DND-41 (cell line): ENCODE measurements around the gene NXF1.

Experiments
- ATAC-seq: fragments of 200-7000 bp; cut with Tn5 transposase; 3 replicates; pipeline ENCODE4 v1.9.1; 2021; ENCODE audit warnings: low read depth; ENCODE audit not compliant: insufficient read depth
- DNase-seq: peaks from one replicate; pipeline ENCODE4 v3.0.0-alpha.2; 2020
- H2AFZ ChIP-seq: 2 replicates; pipeline ENCODE4 v1.6.0; 2012; ENCODE audit warnings: low read depth, low read length
- H3K27ac ChIP-seq: 2 replicates; pipeline ENCODE4 v1.5.1; 2012; ENCODE audit warnings: low read length, inconsistent platforms
- H3K27me3 ChIP-seq: fragments of 200-600 bp; sonication (generic); 2 replicates; pipeline ENCODE4 v1.6.0; 2012; ENCODE audit warnings: low read length, mild to moderate bottlenecking, inconsistent platforms; ENCODE audit not compliant: insufficient read depth, poor library complexity
- H3K36me3 ChIP-seq: 2 replicates; pipeline ENCODE4 v1.5.1; 2012; ENCODE audit warnings: low read length, inconsistent platforms; ENCODE audit not compliant: insufficient read depth
- H3K4me1 ChIP-seq: 2 replicates; pipeline ENCODE4 v1.5.1; 2012; ENCODE audit warnings: mild to moderate bottlenecking, low read length; ENCODE audit not compliant: insufficient read depth
- H3K4me2 ChIP-seq: 2 replicates; pipeline ENCODE4 v1.6.0; 2012; ENCODE audit warnings: mild to moderate bottlenecking, moderate library complexity, low read length, inconsistent platforms; ENCODE audit not compliant: insufficient read depth
- H3K4me3 ChIP-seq, 2 experiments: fragments of 200-600 bp in 1 of 2; shearing (Covaris generic) in 1 of 2; 2 replicates each; pipeline ENCODE4 v1.5.1; 2012 to 2016; ENCODE audit warnings: inconsistent platforms in 2 of 2, low read length in 2 of 2, mild to moderate bottlenecking in 2 of 2, low read depth in 1 of 2, moderate library complexity in 1 of 2
- H3K79me2 ChIP-seq: 2 replicates; pipeline ENCODE4 v1.6.0; 2012; ENCODE audit warnings: low read length, inconsistent platforms; ENCODE audit not compliant: insufficient read depth
- H3K9ac ChIP-seq: 2 replicates; pipeline ENCODE4 v1.6.0; 2012; ENCODE audit warnings: low read depth, mild to moderate bottlenecking, inconsistent platforms, low read length, moderate library complexity
- H3K9me3 ChIP-seq: 2 replicates; pipeline ENCODE4 v1.5.1; 2012; ENCODE audit warnings: low read length, moderate library complexity, mild to moderate bottlenecking, inconsistent platforms; ENCODE audit not compliant: insufficient read depth, severe bottlenecking
- H4K20me1 ChIP-seq: 2 replicates; pipeline ENCODE4 v1.6.0; 2012; ENCODE audit warnings: low read length; ENCODE audit not compliant: insufficient read depth
- EZH2 ChIP-seq: IDR thresholded peaks from 3 replicates; pipeline ENCODE4 v1.6.1; 2012; ENCODE audit warnings: borderline replicate concordance, low read depth, mild to moderate bottlenecking, moderate library complexity, low read length, inconsistent platforms; ENCODE audit not compliant: severe bottlenecking
- TF ChIP-seq, protein P1 (sequence below): IDR thresholded peaks from 2 replicates; pipeline ENCODE4 v1.5.1; 2012; ENCODE audit warnings: borderline replicate concordance, low read length, moderate library complexity, mild to moderate bottlenecking; ENCODE audit not compliant: poor library complexity, severe bottlenecking; ENCODE audit errors: extremely low read depth

NXF1 gene

DNA sequence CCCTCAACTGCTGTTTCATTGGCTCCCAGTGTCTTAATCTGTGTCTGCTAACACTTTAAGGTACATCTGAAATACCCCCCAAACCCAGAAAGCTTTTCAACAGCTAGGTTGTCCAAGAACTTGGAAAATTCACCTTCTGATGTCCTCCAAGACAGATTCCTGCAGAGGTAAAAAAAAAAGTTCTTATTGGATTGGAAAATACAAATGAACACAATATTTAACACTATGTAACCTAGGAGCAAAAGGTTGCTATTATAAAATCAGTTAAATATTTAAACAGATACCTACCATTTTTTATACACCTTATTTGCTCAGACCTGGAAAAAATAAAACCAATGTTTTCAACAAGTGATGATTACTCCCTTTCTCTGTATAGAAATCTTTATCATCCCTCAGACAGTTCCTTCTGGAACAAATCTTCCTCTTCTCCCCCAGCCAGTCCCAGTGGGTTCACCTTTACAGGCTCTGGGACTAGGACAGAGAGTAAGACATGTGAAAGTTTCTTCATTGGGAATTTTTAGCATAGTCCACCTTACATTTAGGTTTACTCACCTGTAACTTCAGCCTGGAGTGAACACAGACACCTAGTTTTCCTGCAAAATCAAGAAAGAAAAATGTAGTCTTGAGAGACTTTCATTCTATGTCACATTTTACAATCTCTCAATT, 47.4 kb upstream of the NXF1 start:
- Histone ChIP-seq H3K27ac (no peak overlapping the region), H4K20me1 (peaks cover 40% of the 10 kb centered on the region), H3K9me3 (no peaks in the 10 kb centered on the region), H3K79me2 (peaks cover 52% of the 10 kb centered on the region), H3K27me3 (no peaks in the 10 kb centered on the region), H3K4me1 (peaks cover 35% of the 10 kb centered on the region), H3K4me3 (peak overlapping the region in 1 of 2 experiments; percentile 59; a peak in 1 of 4 replicates), H3K9ac (peak overlapping the region; percentile 80), H3K36me3 (peaks cover 43% of the 10 kb centered on the region), H2AFZ (no peak overlapping the region), H3K4me2 (peak overlapping the region; percentile 62; the same call in 1 of the 2 replicates)
- ATAC-seq (no peak), DNase-seq (no peak)
- no peak for TF ChIP-seq EZH2
- TF ChIP-seq, protein P1, sequence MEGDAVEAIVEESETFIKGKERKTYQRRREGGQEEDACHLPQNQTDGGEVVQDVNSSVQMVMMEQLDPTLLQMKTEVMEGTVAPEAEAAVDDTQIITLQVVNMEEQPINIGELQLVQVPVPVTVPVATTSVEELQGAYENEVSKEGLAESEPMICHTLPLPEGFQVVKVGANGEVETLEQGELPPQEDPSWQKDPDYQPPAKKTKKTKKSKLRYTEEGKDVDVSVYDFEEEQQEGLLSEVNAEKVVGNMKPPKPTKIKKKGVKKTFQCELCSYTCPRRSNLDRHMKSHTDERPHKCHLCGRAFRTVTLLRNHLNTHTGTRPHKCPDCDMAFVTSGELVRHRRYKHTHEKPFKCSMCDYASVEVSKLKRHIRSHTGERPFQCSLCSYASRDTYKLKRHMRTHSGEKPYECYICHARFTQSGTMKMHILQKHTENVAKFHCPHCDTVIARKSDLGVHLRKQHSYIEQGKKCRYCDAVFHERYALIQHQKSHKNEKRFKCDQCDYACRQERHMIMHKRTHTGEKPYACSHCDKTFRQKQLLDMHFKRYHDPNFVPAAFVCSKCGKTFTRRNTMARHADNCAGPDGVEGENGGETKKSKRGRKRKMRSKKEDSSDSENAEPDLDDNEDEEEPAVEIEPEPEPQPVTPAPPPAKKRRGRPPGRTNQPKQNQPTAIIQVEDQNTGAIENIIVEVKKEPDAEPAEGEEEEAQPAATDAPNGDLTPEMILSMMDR, result no peak

DNA sequence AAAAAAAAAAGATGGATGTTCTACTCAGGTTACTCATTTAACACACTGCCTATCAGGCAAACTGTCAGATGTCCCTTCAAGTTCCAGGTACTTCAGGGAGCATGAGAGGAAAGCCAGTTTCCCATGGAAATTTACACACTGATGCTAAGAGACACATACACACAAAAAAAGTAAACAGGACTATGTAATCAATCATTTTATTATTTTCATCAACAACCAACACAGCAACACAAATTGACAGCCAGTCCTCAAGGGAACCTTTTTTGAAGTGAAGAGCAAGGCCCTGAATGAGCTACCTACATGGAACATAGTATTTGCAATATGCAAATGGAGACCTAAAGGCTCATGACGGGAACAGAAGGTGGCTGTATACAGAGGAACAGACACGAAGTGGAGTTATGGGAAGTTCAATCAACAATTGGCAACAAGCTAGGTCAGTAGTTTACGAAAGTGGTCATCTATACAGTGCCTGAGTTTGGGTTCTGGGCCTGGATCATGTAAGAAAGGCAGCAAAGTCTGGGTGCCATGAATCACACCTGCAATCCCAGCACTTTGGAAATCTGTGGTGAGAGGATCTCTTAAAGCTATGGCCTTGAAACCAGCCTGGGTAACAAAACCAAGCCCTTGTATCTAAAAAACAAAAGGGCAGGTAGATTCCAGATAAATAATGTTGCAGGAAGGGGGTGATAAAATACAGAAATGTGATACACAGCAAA, 46.7 kb upstream of the NXF1 start:
- Histone ChIP-seq H4K20me1 (peaks cover 40% of the 10 kb centered on the region), H3K27ac (no peak overlapping the region)

GRCh38 chr11:62850911-62851806, 45.9 kb upstream of the NXF1 start:
- Histone ChIP-seq H3K36me3 (peaks cover 43% of the 10 kb centered on the region), H4K20me1 (peaks cover 40% of the 10 kb centered on the region), H3K27ac (no peak overlapping the region), H3K9ac (no peak overlapping the region), H3K27me3 (no peaks in the 10 kb centered on the region), H2AFZ (no peak overlapping the region), H3K9me3 (no peaks in the 10 kb centered on the region), H3K4me2 (0 out of 2 replicates have a peak overlapping the region, but pooled peaks have one; percentile 62), H3K4me3 (no peak overlapping the region), H3K79me2 (peaks cover 37% of the 10 kb centered on the region), H3K4me1 (peaks cover 24% of the 10 kb centered on the region)
- DNase-seq (peak; percentile 47), ATAC-seq (peak; percentile 15)
- no peak for TF ChIP-seq EZH2
- TF ChIP-seq, protein P1, result no peak

More for the DNA sequence above, 46.7 kb upstream of the NXF1 start:
- TF ChIP-seq, protein P1, result no peak
- TF ChIP-seq EZH2, result no peak
- Histone ChIP-seq H3K9ac (no peak overlapping the region; the same call in 1 of the 2 replicates), H3K4me1 (peaks cover 28% of the 10 kb centered on the region), H3K9me3 (no peaks in the 10 kb centered on the region), H2AFZ (no peak overlapping the region), H3K36me3 (peaks cover 43% of the 10 kb centered on the region), H3K27me3 (no peaks in the 10 kb centered on the region), H3K4me3 (no peak overlapping the region), H3K79me2 (peaks cover 45% of the 10 kb centered on the region), H3K4me2 (peak overlapping the region; percentile 62; the same call in 1 of the 2 replicates)
- ATAC-seq (no peak), DNase-seq (no peak)
